ENCODE data around the gene GXYLT2.

The GXYLT2 gene

GRCh38 chr3:72941245-72941644, 53.4 kb downstream of the GXYLT2 start:
- no peak for DNase-seq

- no peak for DNase-seq
Measured at GRCh38 chr3:72942427-72942826, 54.6 kb downstream of the GXYLT2 start.

DNA sequence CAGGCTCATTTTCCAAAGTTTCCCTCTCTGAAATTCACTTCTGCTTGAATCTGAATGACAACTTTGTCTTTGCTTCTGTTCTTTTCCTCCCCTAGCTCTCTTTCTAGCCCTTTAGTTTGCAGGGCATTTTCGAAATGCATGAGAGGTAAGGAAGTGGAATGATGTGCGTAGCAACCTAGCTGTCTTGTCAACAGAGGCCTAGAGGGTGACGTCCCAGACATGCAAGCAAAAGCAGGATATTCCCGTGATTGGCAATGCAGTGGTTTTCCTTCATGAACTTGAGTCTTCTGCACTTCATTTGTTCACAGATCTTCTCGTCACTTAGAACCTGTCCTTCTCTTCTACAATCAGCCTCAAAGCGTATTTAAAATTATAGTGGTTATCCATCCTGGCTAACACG, 56.9 kb downstream of the GXYLT2 start:
- no peak for DNase-seq

GRCh38 chr3:72947715-72948490, 60.1 kb downstream of the GXYLT2 start:
- DNase-seq: no peak

DNA sequence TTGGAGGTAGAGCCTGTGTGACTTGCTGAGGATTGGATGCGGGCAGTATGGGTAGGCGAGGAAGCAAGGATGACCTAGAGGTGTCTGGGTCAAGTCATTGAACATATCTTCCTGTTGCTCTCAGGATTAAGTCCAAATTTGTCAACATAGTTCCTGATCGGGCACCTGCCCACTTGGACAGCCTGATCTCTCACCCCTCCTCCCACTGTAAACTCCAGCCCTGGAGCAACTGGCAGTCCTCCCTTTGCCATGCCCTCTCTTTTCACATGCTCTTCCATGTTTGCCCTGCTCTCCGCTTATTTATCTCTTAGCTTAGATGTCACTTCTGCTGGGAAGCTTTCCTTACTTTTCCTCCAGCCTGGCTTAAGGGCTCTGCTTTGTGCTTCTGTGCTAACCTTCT, 61.2 kb downstream of the GXYLT2 start:
- DNase-seq: no peak

GRCh38 chr3:72950372-72950771, 62.5 kb downstream of the GXYLT2 start:
- DNase-seq: no peak

DNA sequence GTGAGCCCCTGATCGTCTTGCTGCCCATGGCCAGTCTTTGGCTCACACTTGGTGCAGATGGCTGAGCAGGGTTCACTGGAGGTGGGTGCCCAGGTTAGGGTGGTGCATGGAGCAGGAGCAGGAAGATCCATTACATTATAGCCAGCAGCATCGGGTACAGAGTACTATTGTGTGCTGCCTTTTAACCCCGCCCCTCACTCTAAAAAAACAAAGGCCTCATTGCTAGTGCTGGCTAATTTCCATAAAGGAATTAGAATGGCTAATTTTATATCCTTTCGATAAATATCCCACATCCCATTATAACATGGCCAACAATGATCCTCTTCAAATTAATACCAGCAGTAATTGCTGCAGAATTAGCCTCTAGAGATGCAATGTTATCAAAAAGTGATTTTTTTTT, 63.0 kb downstream of the GXYLT2 start:
- DNase-seq: no peak

DNA sequence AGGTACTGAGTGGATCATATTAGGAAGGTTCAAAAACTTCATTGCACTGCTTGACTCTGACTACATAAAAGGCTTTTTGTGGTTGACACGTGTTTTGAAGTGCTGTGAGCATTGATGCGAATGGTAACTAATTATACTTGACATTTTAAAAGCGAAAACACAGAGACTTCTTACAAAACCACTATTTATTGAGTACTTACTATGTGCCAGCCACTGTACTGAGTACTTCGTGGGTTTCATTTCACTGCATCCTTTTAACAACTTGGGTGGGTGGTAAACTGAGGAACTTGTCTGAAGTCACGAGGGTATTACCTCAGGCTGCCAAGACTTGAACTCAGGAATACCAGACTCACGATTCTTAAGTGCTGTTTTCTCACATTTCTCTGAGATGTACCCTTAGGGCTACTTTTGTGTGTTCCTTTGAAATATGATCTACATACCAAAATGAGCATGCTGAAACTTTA, 63.4 kb downstream of the GXYLT2 start:
- no peak for DNase-seq

DNA sequence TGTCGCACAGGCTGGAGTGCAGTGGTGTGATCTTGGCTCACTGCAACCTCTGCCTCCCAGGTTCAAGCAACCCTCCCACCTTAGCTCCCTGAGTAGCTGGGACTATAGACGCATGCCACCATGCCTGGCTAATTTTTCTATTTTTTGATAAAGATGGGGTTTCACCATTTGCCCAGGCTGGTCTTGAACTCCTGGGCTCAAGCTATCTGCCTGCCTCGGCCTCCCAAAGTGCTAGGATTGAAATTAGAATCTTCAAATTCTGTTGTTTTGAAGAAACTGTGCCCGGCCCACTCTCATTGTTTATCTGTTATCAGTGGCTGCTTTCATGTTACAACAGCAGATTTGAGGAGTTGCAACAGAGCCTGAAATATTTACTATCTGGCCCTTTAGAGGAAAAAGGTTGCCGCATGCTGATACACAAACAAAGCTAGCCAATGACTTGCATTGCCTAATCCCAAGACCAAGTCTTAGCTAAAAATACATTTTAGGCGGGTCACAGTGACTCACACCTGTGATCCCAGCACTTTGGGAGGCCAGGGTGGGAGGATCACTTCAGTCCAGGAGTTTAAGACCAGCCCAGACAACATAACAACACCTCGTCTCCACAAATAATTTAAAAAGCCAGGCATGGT, 65.6 kb downstream of the GXYLT2 start:
- no peak for DNase-seq

DNA sequence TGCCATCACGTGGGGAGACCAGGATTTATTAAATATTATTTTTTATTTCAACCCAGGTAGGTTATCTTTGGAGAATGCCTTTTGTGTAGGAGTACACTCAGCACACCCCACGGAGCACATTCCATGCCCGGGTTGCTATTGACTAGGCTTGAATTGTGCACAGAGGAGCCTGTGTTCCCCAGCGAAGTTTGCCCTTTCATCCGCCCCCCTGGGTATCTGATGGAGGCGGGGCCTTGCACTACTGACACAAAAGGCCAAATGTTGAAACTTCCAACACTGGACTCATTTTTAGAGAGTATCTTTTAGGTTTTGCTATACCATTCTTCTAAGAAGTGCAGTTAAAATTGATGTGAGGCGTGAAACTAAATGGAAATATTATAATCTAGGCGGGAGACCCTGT, 69.5 kb downstream of the GXYLT2 start:
- DNase-seq: no peak

GRCh38 chr3:72959336-72959735, 71.5 kb downstream of the GXYLT2 start:
- no peak for DNase-seq

- no peak for DNase-seq
Measured at GRCh38 chr3:72960812-72961518, 73.1 kb downstream of the GXYLT2 start.

GRCh38 chr3:72961752-72962151, 73.9 kb downstream of the GXYLT2 start:
- no peak for DNase-seq

DNA sequence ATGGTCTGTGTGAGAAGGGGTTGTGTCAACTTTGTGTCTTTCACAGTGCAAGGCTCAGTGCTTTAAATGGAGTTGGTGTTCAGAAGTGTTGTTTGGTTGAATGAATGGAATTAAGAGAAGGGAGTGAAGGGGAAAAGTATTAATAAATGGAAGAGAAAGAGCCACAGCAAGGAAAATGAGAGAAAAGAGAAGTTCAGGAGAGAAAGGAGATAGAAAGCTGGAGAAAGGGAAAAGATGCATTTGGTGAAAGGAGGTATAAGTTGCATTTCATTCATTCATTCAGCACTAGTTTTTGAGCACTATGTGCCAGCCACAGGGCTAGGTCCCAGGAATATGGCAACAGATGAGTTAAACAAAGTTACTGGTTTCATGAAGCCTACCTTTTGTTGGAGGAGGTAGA, 74.5 kb downstream of the GXYLT2 start:
- no peak for DNase-seq

DNA sequence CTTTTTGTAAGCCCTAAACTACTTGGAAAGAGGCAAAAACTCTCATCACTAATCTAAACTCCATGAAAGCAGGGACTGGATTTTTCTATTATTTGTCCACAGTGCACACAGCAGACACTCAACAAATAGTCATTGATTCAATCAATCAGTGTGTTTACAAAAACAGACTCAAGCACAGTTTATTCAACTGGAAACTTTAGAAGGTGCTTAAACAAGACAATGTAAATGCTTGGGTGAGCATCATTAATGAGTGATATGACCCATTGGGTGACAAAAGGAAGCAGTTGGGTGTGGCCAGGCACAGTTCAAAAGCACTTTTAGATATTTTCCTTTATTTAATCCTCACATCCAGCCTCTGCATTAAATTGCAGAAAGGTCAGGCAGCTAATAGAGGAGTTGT, 76.8 kb downstream of the GXYLT2 start:
- no peak for DNase-seq

DNA sequence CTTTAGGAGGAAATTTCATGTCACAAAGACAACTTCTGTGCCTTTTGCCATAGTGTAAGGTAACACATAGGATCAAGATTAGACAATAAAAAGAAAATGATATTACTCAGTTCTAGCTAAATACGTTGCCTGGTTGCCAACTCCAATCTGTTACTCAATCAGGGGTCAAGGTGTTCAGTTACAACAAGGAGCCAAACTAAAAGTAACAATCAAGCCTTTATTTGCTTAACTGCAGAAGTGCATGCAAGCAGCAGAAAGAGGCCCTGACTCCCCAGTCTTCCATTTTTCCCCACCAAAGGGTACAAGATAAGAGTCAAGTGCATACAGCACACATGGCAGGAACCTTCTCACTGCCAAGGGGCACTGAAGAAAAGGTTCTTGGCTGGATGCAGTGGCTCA, 80.4 kb downstream of the GXYLT2 start:
- DNase-seq: no peak

GRCh38 chr3:72969766-72970165, 81.9 kb downstream of the GXYLT2 start:
- DNase-seq: no peak

- DNase-seq: no peak
Measured at GRCh38 chr3:72970942-72971341, 83.1 kb downstream of the GXYLT2 start.

GRCh38 chr3:72972706-72973030, 84.8 kb downstream of the GXYLT2 start:
- DNase-seq: no peak

- DNase-seq: no peak
Measured at GRCh38 chr3:72973031-72973723, 85.3 kb downstream of the GXYLT2 start.

- DNase-seq: no peak
Measured at GRCh38 chr3:72973786-72974185, 85.9 kb downstream of the GXYLT2 start.

- no peak for DNase-seq
Measured at GRCh38 chr3:72974956-72975355, 87.1 kb downstream of the GXYLT2 start.

GRCh38 chr3:72976281-72976741, 88.5 kb downstream of the GXYLT2 start:
- no peak for DNase-seq

Measured in DMS 273 treated with DMSO at 0.1 percent for 48 hours (cell line).